ENCODE results near the gene FAM107A.

The FAM107A gene, protein sequence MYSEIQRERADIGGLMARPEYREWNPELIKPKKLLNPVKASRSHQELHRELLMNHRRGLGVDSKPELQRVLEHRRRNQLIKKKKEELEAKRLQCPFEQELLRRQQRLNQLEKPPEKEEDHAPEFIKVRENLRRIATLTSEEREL
- 0 to 5.2 (median 0.03) reads per million in 18 experiments for total RNA-seq

- no peak for DNase-seq
Measured at GRCh38 chr3:58577269-58577821, at the start of gene FAM107A. Gene FAM107A (minus strand): TSS chr3:58577391. CDS start chr3:58569860, 7,531 bp downstream.

- DNase-seq, result no peak
Measured at GRCh38 chr3:58625196-58625824, 48.1 kb upstream of the FAM107A start.

DNA sequence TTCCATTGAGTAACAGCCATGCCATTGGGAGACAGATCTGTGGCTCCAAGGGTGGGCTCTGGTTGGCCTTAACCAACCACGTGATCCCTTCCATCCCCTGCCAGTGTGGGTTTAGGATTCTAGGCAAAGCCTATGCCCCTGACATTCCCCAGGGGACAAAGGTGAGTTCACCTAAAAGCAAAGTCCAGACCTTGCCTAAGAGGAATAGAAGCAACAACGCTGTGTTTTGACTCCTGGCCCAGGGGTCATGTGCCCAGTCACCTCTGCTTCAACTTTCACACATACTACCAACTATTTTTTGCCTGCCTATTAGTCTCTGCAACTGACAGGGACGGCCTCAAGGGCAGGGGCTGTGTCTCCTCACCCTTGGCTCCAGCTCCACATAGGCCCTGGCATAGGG lies 47.4 kb upstream of the FAM107A start:
- no peak for DNase-seq

DNA sequence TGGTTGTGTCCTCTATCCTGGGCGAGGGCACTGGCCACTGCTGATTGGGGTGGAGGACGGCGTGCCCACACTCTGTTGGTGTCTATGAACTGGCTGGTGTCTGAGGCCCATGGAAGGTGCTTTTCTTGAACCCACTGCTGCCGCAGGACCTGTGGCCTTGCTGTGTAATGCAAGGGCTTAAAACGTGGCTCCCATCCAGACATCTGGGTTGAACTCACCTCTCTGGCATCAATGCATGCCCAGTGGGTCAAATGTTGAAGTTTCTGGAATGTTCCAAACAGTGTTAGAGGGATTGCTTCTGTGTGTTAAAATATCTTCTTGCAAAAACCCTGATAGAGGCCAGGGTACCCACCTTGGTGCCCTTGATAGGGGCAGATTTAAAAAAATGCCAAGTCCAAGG lies 46.8 kb upstream of the FAM107A start:
- DNase-seq, result no peak

DNA sequence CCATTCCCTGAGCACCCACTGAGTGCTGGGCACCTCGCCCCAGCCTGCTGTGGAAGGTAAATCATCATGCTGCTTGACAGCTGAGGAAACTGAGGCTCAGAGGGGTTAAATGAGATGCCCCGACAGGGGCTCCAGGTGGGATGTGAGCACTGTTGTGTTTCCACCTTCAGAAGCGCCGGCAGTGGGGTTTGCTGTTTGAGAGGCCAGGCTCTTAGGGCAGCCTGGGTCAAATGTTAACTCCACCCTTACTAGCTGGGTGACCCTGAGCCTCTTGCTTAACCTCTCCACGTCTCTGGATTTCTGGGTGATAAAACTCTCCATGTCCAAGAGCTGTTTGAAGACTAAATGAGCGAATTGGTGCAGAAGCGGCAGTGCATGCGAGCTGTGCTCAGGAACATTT lies 46.3 kb upstream of the FAM107A start:
- DNase-seq, result no peak

DNA sequence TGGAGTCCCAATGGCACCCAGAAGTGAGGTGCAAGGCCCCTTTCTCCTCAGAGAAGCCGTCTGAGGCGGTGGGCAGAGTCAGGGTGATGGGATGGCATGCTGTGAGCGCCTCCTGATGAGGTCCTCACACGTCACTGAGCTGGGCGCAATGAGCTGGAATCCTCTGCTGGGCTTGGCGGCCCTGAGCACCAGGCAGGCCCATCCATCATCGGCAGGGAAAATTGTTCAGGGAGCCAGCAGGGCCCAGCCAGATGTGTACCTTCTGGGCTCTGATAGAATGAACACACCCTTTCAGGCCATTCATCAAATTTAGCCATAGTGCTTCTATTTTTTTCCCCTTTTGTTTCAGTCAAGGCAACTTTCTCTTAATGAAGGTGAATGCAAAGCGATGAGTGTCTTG lies 45.7 kb upstream of the FAM107A start:
- no peak for DNase-seq

GRCh38 chr3:58622436-58622835 lies 45.2 kb upstream of the FAM107A start:
- no peak for DNase-seq

DNA sequence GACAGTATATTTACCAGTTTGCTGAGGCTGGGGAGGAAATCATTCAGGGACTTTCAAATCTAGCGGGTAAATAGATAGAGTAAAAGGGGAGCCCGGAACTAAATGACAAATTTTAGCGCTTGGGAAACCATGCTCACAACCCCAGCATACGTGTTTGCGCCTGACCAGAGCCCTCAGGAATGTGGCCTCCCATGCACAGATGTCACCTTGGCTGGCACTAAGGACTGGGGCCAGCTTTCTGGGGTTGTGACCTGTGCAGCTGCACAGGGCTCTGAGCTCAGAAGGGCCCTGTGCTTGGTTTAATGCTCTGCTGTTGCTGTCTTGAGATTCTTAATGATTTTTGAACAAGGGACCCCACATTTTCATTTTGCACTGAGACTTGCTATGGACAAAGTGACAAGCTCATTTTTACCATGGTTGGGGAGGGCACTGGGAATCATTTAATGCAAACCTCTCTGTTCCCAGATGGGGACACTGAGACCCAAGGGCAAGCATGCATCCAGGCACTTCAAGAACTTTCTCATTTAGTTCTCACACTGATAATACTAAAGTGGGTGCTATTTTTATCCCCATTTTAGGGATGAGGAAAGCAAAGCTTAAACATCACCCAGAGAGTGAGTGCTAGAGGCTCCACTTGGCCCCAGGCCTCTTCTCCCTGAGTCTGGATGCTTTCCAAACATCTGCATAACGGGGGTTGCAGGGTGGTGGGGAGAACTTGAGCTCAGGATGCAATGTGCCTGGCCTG lies 44.1 kb upstream of the FAM107A start:
- no peak for DNase-seq

DNA sequence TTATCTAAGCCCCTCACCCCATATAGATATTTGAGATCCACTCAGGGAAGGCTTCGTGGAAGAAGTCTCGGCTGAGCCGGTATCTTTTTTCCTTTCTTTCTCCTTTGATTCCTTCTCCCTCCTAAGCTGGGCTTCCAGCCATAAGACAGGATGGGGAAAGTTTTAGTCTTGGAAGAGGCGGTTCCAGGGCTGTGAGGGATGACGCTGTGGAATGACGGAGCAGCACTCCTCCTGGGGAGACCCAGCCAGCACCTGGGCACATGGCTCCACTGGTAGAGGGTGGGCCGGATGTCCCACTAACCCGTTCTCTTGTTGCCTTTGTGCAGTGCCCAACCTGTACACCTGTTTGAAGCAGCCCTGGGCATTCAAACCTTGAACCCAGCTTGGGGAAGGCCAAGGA lies 43.2 kb upstream of the FAM107A start:
- DNase-seq, result no peak

DNA sequence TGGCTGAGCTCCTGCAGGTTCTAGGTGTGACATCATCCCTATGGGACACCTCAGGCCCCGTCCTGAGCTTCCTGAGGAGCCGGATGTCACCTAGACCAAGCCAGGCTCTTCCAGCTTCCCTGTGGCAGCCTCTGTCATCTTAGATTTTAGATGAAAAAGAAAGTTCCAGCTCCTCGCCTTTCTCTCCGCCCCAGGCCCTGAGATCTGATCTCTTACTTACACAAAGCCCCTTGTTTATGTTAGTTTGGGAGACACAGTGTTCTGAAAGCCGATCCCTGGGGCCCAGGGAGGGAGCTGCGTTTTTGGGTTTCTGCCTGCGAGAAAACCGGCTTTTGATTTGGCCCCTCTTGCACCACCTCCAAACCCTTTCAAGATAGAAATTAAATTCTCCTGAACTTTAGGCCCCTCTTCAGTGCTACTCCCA lies 40.2 kb upstream of the FAM107A start:
- DNase-seq, result no peak

DNA sequence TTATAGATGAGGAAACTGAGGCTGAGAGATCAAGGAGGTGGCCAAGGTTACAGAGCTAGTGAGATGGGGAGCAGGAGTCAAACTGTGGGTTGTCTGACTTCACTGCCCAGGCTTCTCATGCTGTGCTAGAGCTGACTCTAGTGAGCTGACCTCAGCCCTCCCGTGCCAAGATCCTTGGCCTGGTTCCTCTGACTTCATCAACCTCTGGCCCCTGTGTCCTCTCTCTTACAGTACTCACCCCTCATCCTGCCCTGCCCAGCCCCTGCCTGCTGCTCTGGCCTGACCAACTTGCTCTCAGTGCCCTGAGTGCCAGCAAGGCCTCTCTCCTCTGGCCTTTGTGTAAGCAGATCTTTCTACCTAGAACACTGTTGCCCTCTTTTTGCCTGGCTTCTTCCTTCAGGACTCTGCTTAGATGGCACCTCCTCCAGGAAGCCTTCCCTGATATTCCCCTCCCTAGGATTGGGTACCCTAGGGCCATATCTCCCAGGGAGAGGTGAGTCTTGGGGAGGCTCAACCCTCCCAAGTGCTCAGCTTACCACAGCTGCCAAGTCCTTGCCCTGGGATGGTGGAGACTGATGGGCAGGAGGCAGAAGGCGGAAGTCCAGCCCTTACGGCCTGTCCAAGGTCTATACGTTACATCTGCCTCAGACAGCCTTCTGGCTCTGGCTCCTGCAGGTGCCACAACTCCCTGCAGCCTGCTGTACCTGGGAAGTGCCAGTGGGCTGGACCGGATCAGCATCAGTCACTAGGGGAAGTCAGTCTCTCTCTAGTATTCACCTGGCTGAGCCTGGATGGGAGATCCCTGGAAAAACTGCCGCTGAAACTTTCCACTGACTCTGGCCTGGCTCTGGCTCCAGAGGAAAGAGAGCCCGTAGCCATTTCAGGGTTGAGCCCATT lies 36.3 kb upstream of the FAM107A start:
- DNase-seq, result no peak

DNA sequence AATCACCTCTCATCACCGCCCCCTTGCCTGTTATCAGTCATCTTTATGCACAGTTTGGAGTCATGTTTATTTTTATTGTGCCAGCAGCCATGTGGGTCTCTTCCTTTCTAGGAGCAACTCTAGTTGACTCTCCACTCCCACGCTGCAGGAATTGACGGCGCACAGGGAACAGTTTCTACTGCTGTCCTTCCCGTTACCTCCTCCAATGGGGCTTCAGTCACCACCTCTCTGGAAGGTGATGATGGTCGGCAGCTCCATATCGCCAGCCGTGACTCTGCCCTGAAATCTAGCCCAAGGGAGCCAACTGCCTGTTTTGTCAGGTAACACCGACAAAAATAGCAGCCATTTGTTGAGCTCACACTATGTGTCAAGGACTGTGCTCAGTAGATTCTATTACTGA lies 35.6 kb upstream of the FAM107A start:
- DNase-seq, result no peak

- no peak for DNase-seq
Measured at GRCh38 chr3:58609990-58610389, 32.8 kb upstream of the FAM107A start.

GRCh38 chr3:58608648-58609047 lies 31.5 kb upstream of the FAM107A start:
- no peak for DNase-seq

DNA sequence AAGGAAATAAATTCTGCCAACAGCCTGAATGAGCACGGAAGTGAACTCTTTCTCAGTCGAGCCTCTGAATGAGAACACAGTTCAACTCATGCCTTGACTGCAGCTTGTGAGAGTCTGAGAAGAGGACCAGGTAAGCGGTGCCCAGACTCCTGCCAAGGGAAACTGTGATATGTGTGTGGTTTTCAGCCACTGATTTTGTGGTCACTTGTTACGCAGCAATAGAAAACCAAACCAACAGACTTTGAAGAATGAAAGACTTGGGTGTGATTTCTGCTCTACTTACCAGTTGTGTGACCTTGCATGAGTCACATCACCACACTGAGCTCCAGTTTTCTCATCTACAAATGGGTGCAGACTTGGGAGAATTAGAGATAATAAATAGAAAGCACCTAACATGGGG lies 30.6 kb upstream of the FAM107A start:
- no peak for DNase-seq

- DNase-seq, result no peak
Measured at GRCh38 chr3:58606693-58607092, 29.5 kb upstream of the FAM107A start.

DNA sequence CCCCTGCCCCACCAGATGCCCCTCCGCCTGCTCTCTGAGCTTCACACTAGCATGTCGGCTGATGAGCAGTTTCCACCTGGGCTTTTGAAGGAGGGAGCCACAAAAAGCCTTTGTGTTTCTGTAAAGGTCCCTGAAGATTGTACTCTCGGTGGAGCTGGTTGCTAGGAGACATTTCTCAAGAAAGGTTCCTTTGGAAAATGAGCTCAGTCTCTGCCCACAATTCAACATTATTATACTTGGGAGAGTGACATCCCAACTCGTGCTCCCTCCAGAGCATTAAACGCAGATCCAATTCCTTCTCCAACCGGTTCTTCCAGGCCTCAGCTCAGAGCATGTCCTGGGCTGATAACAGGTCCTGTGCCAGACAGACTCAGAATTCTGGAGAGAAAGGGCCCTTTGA lies 26.8 kb upstream of the FAM107A start:
- no peak for DNase-seq

DNA sequence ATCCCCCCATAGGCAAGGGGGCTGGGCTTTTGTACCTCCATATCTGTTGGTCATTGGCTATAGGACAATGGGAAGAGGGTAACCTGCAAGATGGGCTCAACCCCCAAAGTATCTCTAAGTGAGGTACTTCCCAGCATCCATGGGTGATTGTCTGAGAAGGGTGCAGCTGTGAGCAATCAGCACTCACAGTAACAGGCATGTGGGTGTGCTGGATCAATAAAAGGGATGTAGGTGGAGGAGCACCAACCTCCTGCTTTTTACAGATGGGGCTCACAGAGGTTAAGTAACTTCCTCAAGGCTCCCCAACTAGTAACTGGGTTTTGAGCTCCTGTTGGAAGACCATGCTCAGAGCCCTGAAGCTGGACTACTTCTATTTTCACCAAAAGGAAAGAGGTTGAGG lies 26.4 kb upstream of the FAM107A start:
- no peak for DNase-seq

- DNase-seq, result no peak
Measured at GRCh38 chr3:58597770-58598310, 20.6 kb upstream of the FAM107A start.

GRCh38 chr3:58596834-58597518 lies 19.8 kb upstream of the FAM107A start:
- no peak for DNase-seq

- no peak for DNase-seq
Measured at GRCh38 chr3:58594117-58594516, 16.9 kb upstream of the FAM107A start.

Data from inflammatory macrophage (primary cell).